Measurements from ENCODE around the gene GRK5. TPM values are rescaled to one million over a fixed set of nuclear protein-coding genes. Genes with fewer than 3 reads are reported as not detected.

Gene GRK5
- total RNA-seq, 1 experiment from 2014 or later, result 2.3 TPM

DNA sequence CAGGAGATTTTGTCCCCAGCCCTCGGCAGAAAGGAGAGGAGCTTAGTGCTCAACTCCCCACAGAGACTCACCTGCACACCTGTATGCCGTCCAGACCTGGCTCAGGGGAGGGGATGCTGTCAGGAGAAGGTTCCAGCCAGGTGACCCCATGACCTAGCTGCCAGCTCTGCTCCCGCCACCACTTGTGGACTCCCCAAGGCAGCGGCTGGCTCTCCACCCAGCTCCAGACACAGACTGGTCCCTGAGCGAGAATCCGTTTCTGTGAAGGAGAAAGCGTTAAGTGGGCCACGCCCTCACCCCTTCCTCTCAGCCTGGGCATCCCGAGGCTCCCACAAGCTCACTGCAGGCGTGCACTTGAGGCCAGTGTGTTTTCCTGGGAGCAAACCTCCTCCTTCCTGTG lies 258.7 kb downstream of the GRK5 start:
- H3K9me3 Mint-ChIP-seq, result peaks cover 15% of the 10 kb centered on the region
- ChIA-PET POLR2A (no interaction called here), CTCF (interaction anchor here (1.2 to 1.3 kb wide), 2 partner anchors 21 to 24 kb away, joined by 4 to 5 read pairs; no protein-coding TSS in a partner anchor)
- H3K36me3 Mint-ChIP-seq, result peaks cover 3% of the 10 kb centered on the region
- DNase-seq (ENCODE audit: low spot score) (no peak), ATAC-seq (no peak)
- no peaks in the 10 kb centered on the region for H3K4me1 Mint-ChIP-seq
- H3K27ac Mint-ChIP-seq, result no peak overlapping the region
- H3K4me3 Mint-ChIP-seq, result no peak overlapping the region
- peaks cover 3% of the 10 kb centered on the region; the same call in 1 of the 2 replicates for H3K27me3 Mint-ChIP-seq (ENCODE audit: low read depth)
- TF ChIP-seq CREB1 (CRISPR knock-in tag; IDR thresholded peaks at IDR 0.05), result no peak

DNA sequence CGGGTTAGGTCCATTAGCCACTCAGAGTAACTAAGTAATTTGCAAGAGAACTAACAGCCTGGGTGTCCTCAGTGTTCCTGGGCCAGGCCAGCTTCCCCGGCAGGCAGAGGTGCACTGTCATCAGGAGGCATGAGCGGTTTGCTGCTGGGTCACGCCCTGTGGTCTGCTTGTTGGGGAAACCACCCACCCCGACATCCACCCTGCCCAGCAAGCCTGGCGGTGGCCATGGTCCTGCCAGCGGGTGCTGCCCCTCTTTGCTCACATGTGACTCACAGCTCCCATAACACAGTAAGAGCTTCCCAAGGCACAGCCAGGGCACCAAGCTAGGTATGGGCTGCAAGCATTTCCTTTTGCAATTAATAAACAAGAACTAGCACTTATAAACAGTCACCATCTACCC lies 259.3 kb downstream of the GRK5 start:
- ATAC-seq (no peak), DNase-seq (ENCODE audit: low spot score) (no peak)
- peaks cover 3% of the 10 kb centered on the region; the same call in 1 of the 2 replicates for H3K27me3 Mint-ChIP-seq (ENCODE audit: low read depth)
- TF ChIP-seq, protein P1, sequence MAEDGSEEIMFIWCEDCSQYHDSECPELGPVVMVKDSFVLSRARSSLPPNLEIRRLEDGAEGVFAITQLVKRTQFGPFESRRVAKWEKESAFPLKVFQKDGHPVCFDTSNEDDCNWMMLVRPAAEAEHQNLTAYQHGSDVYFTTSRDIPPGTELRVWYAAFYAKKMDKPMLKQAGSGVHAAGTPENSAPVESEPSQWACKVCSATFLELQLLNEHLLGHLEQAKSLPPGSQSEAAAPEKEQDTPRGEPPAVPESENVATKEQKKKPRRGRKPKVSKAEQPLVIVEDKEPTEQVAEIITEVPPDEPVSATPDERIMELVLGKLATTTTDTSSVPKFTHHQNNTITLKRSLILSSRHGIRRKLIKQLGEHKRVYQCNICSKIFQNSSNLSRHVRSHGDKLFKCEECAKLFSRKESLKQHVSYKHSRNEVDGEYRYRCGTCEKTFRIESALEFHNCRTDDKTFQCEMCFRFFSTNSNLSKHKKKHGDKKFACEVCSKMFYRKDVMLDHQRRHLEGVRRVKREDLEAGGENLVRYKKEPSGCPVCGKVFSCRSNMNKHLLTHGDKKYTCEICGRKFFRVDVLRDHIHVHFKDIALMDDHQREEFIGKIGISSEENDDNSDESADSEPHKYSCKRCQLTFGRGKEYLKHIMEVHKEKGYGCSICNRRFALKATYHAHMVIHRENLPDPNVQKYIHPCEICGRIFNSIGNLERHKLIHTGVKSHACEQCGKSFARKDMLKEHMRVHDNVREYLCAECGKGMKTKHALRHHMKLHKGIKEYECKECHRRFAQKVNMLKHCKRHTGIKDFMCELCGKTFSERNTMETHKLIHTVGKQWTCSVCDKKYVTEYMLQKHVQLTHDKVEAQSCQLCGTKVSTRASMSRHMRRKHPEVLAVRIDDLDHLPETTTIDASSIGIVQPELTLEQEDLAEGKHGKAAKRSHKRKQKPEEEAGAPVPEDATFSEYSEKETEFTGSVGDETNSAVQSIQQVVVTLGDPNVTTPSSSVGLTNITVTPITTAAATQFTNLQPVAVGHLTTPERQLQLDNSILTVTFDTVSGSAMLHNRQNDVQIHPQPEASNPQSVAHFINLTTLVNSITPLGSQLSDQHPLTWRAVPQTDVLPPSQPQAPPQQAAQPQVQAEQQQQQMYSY (CRISPR knock-in tag; IDR thresholded peaks at IDR 0.05), result no peak
- TF ChIP-seq ZNF232 (CRISPR knock-in tag; IDR thresholded peaks at IDR 0.05) (no peak), GRHL2 (CRISPR knock-in tag; IDR thresholded peaks at IDR 0.05; ENCODE audit: insufficient replicate concordance, severe bottlenecking) (no peak), IRF2 (CRISPR knock-in tag; IDR thresholded peaks at IDR 0.05; ENCODE audit: borderline replicate concordance, low read depth) (no peak), CREB1 (CRISPR knock-in tag; IDR thresholded peaks at IDR 0.05) (no peak), ESRRA (CRISPR knock-in tag; IDR thresholded peaks at IDR 0.05; ENCODE audit: borderline replicate concordance) (no peak), MYBL2 (CRISPR knock-in tag; IDR thresholded peaks at IDR 0.05) (no peak), EMX1 (CRISPR knock-in tag; IDR thresholded peaks at IDR 0.05) (no peak), TP53 (CRISPR knock-in tag; IDR thresholded peaks at IDR 0.05) (no peak)
- TF ChIP-seq, protein P2, sequence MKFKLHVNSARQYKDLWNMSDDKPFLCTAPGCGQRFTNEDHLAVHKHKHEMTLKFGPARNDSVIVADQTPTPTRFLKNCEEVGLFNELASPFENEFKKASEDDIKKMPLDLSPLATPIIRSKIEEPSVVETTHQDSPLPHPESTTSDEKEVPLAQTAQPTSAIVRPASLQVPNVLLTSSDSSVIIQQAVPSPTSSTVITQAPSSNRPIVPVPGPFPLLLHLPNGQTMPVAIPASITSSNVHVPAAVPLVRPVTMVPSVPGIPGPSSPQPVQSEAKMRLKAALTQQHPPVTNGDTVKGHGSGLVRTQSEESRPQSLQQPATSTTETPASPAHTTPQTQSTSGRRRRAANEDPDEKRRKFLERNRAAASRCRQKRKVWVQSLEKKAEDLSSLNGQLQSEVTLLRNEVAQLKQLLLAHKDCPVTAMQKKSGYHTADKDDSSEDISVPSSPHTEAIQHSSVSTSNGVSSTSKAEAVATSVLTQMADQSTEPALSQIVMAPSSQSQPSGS (CRISPR knock-in tag; IDR thresholded peaks at IDR 0.05; ENCODE audit: borderline replicate concordance, low read depth), result no peak
- TF ChIP-seq, protein P3, sequence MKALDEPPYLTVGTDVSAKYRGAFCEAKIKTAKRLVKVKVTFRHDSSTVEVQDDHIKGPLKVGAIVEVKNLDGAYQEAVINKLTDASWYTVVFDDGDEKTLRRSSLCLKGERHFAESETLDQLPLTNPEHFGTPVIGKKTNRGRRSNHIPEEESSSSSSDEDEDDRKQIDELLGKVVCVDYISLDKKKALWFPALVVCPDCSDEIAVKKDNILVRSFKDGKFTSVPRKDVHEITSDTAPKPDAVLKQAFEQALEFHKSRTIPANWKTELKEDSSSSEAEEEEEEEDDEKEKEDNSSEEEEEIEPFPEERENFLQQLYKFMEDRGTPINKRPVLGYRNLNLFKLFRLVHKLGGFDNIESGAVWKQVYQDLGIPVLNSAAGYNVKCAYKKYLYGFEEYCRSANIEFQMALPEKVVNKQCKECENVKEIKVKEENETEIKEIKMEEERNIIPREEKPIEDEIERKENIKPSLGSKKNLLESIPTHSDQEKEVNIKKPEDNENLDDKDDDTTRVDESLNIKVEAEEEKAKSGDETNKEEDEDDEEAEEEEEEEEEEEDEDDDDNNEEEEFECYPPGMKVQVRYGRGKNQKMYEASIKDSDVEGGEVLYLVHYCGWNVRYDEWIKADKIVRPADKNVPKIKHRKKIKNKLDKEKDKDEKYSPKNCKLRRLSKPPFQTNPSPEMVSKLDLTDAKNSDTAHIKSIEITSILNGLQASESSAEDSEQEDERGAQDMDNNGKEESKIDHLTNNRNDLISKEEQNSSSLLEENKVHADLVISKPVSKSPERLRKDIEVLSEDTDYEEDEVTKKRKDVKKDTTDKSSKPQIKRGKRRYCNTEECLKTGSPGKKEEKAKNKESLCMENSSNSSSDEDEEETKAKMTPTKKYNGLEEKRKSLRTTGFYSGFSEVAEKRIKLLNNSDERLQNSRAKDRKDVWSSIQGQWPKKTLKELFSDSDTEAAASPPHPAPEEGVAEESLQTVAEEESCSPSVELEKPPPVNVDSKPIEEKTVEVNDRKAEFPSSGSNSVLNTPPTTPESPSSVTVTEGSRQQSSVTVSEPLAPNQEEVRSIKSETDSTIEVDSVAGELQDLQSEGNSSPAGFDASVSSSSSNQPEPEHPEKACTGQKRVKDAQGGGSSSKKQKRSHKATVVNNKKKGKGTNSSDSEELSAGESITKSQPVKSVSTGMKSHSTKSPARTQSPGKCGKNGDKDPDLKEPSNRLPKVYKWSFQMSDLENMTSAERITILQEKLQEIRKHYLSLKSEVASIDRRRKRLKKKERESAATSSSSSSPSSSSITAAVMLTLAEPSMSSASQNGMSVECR (CRISPR knock-in tag; IDR thresholded peaks at IDR 0.05; ENCODE audit: borderline replicate concordance), result no peak
- TF ChIP-seq, protein P4, sequence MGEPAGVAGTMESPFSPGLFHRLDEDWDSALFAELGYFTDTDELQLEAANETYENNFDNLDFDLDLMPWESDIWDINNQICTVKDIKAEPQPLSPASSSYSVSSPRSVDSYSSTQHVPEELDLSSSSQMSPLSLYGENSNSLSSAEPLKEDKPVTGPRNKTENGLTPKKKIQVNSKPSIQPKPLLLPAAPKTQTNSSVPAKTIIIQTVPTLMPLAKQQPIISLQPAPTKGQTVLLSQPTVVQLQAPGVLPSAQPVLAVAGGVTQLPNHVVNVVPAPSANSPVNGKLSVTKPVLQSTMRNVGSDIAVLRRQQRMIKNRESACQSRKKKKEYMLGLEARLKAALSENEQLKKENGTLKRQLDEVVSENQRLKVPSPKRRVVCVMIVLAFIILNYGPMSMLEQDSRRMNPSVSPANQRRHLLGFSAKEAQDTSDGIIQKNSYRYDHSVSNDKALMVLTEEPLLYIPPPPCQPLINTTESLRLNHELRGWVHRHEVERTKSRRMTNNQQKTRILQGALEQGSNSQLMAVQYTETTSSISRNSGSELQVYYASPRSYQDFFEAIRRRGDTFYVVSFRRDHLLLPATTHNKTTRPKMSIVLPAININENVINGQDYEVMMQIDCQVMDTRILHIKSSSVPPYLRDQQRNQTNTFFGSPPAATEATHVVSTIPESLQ (CRISPR knock-in tag; IDR thresholded peaks at IDR 0.05), result no peak
- TF ChIP-seq, protein P5, sequence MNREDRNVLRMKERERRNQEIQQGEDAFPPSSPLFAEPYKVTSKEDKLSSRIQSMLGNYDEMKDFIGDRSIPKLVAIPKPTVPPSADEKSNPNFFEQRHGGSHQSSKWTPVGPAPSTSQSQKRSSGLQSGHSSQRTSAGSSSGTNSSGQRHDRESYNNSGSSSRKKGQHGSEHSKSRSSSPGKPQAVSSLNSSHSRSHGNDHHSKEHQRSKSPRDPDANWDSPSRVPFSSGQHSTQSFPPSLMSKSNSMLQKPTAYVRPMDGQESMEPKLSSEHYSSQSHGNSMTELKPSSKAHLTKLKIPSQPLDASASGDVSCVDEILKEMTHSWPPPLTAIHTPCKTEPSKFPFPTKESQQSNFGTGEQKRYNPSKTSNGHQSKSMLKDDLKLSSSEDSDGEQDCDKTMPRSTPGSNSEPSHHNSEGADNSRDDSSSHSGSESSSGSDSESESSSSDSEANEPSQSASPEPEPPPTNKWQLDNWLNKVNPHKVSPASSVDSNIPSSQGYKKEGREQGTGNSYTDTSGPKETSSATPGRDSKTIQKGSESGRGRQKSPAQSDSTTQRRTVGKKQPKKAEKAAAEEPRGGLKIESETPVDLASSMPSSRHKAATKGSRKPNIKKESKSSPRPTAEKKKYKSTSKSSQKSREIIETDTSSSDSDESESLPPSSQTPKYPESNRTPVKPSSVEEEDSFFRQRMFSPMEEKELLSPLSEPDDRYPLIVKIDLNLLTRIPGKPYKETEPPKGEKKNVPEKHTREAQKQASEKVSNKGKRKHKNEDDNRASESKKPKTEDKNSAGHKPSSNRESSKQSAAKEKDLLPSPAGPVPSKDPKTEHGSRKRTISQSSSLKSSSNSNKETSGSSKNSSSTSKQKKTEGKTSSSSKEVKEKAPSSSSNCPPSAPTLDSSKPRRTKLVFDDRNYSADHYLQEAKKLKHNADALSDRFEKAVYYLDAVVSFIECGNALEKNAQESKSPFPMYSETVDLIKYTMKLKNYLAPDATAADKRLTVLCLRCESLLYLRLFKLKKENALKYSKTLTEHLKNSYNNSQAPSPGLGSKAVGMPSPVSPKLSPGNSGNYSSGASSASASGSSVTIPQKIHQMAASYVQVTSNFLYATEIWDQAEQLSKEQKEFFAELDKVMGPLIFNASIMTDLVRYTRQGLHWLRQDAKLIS (CRISPR knock-in tag; IDR thresholded peaks at IDR 0.05; ENCODE audit: borderline replicate concordance), result no peak
- H3K4me3 Mint-ChIP-seq, result no peak overlapping the region
- peaks cover 15% of the 10 kb centered on the region for H3K9me3 Mint-ChIP-seq
- H3K4me1 Mint-ChIP-seq, result no peaks in the 10 kb centered on the region
- ChIA-PET POLR2A (no interaction called here), CTCF (interaction anchor here (0.6 to 1.3 kb wide), 2 partner anchors 22 to 162 kb away, joined by 4 to 5 read pairs; no protein-coding TSS in a partner anchor)
- H3K36me3 Mint-ChIP-seq, result peaks cover 3% of the 10 kb centered on the region
- H3K27ac Mint-ChIP-seq, result no peak overlapping the region
